Fibroblast of skin of left quadriceps (primary cell): ENCODE measurements around the gene DCLK2.

Experiments used
- DNase-seq, 2 experiments: peaks; one replicate each; pipeline ENCODE4 v3.0.0-alpha.2; 2013; ENCODE audit warnings: low read depth in 2 of 2

Gene DCLK2

GRCh38 chr4:150259861-150260567 lies 181.8 kb downstream of the DCLK2 start:
- DNase-seq = no peak

DNA sequence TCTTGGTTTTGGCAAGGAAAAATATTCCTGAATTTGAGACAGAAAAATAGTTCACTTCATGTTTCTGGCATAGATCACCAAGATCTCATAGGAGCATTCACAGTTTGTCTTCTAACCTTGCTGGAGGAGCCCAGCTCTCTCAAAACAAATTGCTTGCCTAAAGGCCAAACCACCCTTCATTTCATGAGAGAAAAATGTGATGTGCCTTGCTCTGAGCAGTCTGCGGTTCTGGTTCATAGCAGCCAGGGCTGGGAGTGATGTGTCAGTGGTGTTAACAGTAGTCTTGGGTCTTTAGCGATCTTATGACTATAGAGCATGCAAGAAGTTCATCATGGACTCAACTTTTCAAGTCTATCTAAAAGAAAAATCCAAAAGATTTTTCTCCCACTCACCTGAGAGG lies 183.3 kb downstream of the DCLK2 start:
- no peak for DNase-seq

DNA sequence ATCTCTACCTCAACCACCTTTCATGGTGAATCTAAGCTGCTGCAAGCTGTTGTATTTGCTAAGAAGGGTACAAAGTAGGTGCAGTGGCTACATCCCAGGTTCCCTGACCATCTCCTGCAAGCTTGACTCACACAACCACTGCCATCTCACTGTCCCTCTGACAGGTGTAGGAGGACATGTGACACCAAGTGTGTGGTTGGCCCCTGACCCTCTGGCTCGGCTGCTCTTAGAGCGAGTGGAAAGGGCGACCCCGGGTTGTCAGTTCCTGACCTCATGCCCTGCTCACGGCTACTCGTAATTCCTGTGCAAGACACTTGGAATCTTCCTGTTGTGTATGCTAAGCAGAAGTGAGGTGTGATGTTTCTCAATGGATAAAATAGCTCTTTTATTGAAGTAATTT lies 184.4 kb downstream of the DCLK2 start:
- no peak for DNase-seq

DNA sequence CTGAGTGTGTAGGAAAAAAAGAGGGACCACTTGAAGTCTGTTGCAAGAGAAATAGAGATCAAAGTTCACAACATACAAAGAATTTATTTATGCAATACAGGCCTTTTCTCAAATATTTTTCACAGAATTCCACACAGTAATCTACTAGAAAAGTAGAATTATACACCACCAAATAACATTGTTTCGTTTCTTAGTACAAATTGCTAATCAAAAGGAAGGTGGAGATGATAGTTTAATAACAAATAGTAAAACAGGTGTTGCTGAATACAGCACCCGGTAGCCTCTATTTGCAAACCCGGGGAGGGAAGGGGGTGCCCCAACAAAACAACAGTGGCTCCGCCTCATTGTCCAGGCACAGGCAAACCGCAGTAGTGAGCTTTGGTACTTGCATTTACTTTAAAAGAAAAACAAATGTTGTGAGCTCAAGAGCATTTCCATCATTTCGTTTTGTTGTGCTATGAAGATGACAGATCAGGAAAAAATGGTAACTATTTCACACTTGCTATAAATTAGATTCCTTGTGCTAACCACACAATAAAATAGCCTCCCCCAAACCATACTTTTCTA lies 186.4 kb downstream of the DCLK2 start:
- DNase-seq = peak; percentile 56 to 57

DNA sequence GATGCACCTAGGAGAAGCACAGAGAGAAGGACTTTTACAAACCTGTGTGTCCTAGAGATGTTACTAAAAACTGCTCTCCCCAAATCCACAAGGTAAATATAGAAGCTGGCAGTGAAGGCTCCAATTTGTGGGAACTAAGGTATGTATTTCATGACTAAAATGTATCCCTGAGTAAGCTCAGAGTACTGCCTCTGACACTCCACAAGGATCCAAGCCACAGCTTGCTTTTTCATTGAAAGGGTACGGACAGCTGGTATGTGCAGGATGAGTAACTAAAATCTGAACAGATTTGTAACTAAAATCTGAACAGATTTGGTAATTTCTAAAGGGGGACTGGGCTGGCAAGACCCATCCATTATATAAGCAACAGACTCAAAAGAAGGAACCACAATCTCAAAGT lies 187.6 kb downstream of the DCLK2 start:
- DNase-seq = no peak

- DNase-seq = no peak
Observed at GRCh38 chr4:150268444-150268843, 190.2 kb downstream of the DCLK2 start.

- no peak for DNase-seq
Observed at GRCh38 chr4:150278206-150278605, 200.0 kb downstream of the DCLK2 start.

GRCh38 chr4:150280081-150280895 lies 202.0 kb downstream of the DCLK2 start:
- peak; percentile 87 to 88 for DNase-seq

- no peak for DNase-seq
Observed at GRCh38 chr4:150280975-150281374, 202.7 kb downstream of the DCLK2 start.

- DNase-seq = peak; percentile 95 to 96
Observed at GRCh38 chr4:150283689-150284088, 205.4 kb downstream of the DCLK2 start.

DNA sequence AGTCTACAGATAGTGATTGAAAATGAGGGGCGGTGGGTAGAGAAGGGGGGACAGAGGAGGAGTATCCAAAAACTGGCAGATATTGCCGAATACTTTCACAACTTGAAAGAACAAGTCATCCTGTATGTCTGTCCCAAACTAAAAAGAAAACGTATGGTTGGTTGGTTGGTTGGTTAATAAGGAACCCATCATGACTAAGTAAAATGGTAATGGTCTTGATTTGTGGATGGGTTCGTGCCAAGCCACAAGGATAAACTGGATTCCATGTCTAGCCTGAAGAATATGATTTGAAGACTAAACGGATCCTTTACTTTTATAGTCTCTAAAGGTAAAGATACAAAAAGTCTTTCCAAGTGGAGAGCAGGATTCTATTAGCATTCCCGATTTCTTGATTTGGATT lies 208.4 kb downstream of the DCLK2 start:
- DNase-seq = no peak

GRCh38 chr4:150289198-150289597 lies 211.0 kb downstream of the DCLK2 start:
- DNase-seq = no peak

DNA sequence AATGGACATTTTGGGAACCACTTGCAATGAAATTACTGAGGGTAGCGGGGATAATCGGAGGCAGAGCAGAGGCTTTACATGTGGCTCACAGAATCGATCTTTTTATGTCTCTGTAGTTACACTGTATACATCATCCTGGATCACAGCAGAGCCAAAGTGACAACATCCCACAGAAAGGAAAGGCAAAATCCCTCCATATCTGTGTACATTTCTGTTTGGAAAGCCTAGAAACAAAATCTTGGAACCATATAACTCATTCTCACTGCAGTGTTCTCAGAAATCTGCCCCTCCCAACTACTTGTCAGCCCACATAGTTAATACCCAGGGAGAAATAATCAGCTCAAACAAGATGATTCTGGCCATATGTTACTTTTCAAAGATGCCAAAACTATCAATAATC lies 211.6 kb downstream of the DCLK2 start:
- DNase-seq = no peak

- DNase-seq = no peak
Observed at GRCh38 chr4:150297861-150298474, 219.7 kb downstream of the DCLK2 start.

GRCh38 chr4:150299816-150300215 lies 221.6 kb downstream of the DCLK2 start:
- DNase-seq = no peak

DNA sequence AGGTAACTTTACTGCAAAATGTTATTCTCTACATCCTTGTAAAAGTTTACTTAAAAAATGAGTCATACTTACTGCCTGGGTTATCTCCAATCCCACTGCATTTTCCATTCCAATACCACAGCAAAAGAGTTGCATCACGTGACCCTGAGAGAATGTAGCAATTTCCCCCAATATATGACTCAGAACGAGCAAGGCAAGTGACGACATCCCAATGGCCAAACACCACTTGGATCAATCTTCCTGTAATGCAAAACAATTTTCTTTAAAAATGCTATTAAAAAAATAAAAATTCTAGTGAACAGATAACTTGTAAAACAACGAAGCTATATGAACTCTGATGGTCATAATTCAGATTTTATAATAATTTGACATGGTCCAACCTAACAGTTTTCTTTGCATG lies 224.3 kb downstream of the DCLK2 start:
- DNase-seq = peak; percentile 90

GRCh38 chr4:150305995-150306394 lies 227.8 kb downstream of the DCLK2 start:
- peak; percentile 60 to 61 for DNase-seq

DNA sequence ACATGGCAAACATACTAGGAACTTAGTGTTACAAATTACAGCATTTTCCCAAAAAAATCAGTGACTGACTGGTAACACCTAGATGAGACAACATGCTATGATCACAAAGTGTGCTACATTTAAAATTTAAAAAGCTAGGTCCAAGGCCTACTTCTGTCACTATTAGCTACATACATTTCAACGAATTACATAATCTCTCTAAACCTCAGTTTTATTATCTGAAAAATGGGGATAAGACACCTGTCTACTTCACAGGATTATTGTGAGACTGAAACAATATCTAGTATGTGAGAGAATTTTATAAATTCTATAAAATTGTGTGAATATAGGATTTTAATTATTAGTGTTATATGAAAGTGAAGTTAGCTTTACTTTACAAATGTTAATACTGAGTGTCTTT lies 228.5 kb downstream of the DCLK2 start:
- no peak for DNase-seq
